ENCODE data around the gene CRY2. TPM values are rescaled to one million over a fixed set of nuclear protein-coding genes. Genes with fewer than 3 reads are reported as not detected.
A peak's percentile ranks its signal among the peaks of the same experiment; 100 is the strongest.

Gene CRY2
- total RNA-seq, 1 donor from 2014 or later: 13.5 TPM

DNA sequence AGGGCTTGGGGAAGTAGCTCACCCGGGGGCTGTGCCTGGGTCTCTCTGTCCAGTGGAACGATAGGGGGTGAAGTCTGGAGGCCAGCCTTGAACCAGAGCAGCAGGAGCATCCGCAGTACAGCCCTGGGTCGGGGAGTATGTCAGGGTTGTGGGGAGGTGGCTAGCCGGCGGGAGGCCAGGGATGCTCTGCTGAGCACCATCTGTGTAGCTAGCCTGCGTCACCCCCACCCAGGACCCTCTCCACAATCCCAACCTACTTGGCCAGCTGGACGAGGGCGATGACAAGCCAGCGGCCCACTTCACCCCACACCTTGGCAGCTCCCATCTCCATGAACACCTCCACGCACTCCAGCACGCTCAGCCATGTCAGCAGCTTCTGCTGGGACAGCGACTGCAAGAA is 68.2 kb downstream of the CRY2 start:
- DNase-seq (ENCODE audit: low read depth): no peak

DNA sequence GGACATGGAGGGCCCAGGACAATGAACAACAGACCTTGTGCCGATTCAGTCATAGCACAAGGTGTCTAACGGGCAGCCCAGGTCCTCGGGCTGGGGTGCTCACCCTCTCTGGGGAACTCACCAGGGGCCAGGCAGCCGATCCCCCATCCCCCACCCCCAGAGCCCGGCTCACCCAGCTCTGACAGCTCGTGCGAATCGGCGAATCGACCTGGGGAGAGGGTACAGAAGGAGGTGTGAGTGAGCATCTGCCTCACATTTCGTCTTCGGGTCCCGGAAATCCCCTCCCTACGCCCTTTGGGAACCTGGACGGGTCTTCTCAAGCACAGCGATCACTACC is 70.0 kb downstream of the CRY2 start:
- DNase-seq (ENCODE audit: low read depth): no peak

DNA sequence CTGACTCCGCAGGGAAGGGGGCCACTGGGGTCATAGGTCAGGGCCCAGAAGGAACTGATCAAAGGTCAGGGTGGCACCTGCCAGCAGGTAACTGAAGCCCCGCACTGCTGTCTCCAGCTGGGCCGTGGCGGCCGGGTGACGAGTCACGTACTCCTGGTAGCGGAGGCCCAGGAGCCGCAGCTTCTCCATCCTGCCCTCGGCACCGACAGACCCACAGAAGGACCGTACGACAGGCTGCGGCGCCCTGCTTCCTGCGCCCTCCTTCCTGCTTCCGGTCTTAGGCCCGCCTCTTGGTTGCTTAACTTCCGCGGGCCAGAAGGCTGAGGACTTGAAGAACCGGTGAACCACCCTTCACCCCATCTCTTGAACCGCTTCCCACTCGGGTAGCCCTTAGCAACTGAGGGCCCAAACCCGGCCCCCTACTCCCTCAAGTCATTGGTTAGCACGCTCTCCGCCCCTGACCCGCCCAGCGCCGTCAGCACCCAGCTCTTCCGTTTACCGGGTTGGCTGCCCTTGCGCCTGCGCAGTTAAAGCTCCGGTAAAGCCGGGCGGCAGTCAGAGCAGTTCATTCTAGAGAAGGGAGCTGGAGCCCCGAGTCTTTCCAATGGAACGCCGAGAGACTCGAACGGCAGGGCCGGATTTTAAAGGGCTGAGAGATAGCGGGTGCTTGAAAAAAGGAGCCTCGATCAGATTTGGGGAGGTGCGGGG is 70.5 kb downstream of the CRY2 start, which contains the start of gene PEX16:
Gene PEX16 (minus strand): TSS at position 255 of the 708 bp plus-strand sequence. CDS start 66 bp downstream, at position 189.
- peak; percentile 98 for DNase-seq (ENCODE audit: low read depth)

DNA sequence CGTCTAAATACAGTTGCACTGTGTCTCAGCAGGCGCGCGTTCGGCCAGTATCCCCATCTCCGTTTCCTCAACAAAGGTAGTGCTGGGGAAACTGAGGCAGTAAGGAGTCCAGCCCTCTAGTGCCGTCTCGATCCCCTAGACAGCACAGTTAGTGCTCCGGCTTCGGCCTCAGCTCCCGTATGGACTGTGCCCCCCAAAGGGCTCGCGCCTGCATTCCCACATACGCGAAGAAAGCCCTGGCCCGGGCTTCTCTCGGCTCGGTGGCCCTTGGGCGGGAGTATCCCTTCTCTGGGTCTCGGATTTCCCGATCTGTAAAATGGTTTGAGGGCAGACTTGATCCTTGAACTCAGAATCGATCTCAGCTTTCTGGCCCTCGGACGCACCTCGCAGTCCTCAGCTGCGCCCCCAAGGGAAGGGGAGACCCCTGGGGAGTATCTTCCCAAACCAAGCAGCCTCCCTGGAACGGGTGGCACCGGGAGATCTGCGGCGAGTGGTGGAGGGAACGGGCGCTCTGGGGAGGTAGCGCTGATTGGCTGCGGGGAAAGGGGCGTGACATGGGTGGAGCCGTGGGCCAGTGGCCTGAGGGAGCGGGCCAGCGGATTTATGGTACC is 71.2 kb downstream of the CRY2 start:
- DNase-seq (ENCODE audit: low read depth): peak; percentile 80

DNA sequence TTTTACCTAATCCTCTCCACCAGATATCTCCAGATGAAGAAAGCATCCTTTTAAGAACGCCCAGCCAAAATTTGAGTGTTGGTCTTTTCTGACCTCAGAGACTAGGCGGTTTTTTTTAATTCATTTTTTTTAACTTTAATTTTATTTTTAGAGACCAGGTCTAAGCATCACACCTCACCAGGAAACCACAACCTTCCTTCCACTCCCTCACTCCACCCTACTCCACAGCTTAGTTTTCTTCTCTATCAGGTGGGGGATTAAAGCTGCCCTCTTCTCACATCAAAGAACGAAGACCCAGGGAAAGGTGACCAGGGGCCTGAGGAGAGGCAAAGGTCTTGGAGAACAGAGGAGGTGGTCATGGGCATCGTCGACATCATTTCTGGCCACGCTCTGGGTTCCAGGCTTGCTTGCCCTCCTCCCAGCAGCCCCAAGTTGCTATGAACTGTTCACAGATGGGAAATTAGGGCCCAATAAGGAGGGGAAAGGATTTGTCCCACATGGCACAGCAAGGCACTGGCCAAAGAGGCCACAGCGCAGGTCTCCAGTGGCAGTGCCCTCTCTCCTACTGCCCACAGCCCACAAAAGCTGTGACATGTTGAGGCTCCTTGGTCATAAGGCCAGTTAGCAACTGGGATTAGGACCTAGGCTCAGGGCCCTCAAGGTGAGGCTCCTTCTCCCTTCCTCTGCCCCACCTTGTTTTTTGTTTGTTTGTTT is 71.8 kb downstream of the CRY2 start:
- DNase-seq (ENCODE audit: low read depth): no peak

DNA sequence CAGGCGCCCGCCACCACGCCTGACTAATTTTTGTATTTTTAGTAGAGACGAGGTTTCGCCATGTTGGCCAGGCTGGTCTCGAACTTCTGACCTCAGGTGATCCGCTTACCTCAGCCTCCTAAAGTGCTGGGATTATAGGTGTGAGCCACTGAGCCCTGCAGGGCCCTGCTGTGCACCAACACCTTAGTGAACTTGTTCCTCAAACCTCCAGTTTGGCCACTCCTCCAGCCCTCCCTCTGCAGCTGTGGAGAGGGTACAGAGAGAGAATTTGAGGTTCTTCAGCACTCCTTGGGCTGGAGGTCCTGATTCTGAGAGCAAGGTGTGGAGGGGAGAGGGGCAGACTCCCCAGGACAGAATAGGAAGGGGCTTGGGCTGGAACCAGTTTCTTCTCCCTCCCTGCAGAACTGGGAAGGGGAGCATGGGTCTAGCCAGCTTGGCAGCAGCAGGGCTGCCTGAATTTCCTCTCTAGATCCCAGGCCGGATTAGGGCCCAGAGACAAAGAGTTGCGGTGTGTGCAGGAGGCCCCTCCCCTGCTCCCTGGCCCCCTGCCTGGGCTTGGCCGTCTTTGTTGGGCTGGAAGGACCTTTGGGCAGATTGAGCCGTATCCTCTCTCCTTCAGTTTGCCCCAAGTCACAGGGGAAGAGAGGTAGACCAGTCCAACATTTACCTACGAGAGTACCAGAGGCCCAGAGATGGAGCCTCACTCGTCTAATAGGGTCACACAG is 72.7 kb downstream of the CRY2 start:
- no peak for DNase-seq (ENCODE audit: low read depth)

DNA sequence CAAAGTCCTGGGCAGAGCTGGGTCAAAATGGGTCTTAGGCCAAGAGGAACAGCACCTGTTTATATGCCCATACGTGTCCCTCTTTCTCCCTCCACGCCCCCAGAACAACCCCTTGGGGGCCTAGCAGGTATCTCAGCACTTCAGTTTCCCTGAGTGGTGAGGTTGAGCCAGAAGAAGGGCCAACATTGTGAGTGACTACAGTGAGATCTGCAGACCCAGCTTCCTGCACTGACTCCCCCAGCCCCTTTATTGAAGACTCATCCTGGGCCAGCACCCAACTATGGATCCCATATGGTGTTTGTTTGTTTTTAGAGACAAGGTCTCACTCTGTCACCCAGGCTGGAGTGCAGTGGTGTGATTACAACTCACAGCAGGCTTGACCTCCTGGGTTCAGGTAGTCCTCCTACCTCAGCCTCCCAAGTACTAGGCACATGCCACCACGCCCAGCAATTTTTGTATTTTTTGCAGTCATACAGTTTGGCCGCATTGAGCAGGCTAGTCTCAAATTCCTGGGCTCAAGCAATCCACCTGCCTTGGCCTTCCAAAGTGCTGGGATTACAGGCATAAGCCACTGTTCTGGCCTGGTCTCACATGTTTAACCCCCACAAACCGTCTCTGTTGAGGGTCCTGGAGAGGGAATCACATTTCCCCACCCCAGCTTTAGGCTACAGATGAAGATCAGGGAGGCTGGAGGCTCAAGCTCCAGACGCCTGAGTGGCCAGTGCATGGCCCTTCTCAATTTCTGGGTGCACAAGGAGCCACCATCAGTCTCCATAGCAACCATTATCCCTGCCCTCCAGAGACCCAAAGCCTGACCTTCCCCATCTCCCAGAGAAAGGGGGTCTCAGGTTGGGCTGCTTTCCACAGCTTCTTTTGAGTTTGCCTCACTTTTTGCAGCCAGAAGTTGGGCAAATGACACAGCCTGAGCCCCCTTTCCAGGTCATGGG is 73.5 kb downstream of the CRY2 start:
- DNase-seq (ENCODE audit: low read depth): no peak

DNA sequence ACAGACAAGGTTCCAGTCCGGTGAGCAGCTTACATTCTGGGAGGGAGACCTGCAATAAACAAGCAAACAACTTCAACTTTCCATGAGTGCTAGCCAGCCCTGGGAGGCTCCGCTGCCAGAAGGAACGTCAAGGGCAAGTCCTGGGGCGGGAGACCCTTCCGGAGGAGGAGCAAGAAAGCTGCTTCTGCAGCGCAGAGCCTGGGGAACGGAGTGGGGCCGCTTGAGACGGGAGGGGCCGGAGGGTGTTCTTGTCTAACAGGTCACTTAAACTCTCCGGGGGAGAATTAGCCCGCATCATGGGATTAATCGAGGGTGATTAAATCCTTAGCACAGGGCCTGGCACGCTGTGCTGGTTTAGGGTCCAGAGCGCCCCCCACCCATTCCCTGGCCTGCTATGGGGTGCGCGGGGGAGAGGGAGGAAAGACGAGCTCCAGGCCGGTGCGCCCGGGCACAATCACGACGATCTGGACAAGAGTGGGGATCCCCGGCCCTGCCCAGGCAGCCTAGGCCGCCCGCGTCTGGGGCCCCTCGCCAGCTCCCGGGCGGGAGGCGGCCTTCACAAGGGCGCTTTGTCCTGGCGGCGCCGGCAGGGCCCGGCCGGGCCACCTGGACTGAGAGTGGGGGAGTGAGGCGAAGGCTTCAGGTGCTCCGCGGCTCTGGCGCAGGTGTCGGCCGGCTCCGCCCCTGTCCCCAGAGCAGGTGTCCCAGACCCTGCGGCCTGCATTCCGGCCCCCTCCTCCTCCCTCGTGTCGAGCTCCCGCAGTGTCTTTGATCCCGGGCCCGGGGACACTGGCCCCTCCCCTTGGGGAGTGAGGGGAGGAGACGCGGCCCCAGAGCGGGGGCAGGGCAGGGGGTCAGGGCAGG is 74.5 kb downstream of the CRY2 start:
- DNase-seq (ENCODE audit: low read depth): no peak

DNA sequence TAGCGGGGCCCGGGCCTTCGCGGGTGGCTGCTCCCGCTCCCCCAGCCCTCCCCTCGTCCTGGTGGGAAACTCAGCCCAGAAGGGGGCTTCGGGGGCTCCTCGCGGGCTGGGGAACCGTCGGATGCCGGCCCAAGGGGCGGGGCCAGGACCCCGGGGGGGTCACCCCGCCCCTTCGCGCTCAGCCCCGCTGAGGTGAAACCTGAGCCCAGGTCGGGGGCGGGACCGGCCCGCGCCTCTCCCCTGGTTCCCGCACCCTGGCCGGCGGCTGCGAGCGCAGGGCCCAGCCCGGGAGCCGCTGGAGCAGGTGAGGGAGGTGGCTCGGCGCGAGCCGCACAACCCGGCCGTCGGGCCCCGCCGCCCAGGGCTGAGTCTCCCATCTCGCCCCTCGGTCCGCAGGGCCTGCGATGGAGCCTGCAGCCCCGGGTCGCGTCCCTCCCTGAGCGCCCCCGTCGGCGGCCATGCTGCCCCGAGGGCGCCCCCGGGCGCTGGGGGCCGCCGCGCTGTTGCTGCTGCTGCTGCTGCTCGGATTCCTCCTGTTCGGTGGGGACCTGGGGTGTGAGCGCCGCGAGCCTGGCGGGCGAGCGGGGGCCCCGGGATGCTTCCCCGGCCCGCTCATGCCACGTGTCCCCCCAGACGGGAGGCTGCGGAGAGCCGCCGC is 75.3 kb downstream of the CRY2 start, which contains the start of gene LARGE2:
Gene LARGE2 (plus strand): TSS at position 232 of the 658 bp plus-strand sequence. CDS start 227 bp downstream, at position 459.
- no peak for DNase-seq (ENCODE audit: low read depth)

DNA sequence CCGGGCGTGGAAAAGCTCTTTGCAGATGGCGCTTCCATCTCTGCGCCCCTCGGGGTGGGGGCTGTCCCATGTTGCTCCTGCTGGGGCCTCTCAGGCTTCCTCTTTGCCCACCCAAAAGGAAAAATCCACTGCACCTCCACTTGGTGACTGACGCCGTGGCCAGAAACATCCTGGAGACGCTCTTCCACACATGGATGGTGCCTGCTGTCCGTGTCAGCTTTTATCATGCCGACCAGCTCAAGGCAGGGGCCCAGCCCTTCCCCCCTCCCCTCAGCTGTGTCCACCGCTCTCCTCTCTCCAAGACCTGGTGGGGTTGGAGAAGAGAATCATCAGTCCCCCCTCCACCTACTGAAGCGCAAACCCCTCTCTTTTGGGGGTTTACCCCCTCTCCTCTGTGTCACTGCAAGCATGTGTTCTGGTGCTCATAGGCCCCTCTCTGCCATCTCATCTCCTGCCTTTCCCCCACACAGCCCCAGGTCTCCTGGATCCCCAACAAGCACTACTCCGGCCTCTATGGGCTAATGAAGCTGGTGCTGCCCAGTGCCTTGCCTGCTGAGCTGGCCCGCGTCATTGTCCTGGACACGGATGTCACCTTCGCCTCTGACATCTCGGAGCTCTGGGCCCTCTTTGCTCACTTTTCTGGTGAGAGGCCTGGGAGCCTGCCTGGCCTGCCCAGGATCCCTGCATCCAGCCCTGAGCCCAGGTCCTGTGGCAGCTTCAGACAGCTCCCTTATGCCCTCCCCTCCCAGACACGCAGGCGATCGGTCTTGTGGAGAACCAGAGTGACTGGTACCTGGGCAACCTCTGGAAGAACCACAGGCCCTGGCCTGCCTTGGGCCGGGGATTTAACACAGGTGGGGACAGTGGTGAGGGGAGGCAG is 77.0 kb downstream of the CRY2 start:
- DNase-seq (ENCODE audit: low read depth): no peak

DNA sequence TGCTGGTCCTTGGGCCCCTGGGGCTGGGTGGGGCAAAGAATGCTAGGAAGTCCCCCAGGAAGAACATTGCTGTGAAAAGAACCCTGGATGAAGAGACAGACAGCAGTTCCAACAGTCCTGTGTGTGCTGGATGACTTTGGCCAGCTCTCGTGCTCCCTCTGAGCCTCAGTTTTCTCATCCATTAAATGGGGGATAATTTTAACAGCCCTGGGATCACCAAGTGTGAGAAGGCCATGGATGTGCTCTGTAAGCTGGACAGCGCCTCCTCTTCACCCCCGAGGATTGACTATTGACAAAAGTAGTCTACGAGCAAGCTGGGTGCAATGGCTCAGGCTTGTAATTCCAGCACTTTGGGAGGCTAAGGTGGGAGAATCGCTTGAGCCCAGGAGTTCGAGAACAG is 77.7 kb downstream of the CRY2 start:
- no peak for DNase-seq (ENCODE audit: low read depth)

DNA sequence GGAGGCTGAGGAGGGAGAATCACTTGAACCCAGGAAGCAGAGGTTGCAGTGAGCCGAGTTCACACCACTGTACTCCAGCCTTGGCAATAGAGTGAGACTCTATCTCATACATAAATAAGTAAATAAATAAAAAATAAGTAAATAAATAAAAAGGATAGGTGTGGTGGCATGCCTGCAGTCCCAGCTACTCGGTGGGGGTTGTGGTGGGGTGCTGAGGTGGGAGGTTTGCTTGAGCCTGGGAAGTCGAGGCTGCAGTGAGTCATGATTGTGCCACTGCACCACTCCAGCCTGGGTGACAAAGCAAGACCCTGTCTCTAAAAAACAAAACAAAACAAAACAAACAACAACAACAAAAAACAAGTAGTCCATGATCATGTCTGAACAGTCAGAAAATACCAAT is 78.3 kb downstream of the CRY2 start:
- no peak for DNase-seq (ENCODE audit: low read depth)

DNA sequence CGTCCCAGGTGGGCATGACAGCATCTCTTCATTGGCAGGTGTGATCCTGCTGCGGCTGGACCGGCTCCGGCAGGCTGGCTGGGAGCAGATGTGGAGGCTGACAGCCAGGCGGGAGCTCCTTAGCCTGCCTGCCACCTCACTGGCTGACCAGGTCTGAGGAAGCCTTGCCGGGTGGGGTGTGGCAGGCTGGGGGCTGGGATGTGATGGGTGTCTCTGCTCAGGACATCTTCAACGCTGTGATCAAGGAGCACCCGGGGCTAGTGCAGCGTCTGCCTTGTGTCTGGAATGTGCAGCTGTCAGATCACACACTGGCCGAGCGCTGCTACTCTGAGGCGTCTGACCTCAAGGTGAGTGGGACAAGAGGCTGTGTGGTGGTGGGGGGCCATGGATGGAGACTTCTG is 78.7 kb downstream of the CRY2 start:
- DNase-seq (ENCODE audit: low read depth): no peak

DNA sequence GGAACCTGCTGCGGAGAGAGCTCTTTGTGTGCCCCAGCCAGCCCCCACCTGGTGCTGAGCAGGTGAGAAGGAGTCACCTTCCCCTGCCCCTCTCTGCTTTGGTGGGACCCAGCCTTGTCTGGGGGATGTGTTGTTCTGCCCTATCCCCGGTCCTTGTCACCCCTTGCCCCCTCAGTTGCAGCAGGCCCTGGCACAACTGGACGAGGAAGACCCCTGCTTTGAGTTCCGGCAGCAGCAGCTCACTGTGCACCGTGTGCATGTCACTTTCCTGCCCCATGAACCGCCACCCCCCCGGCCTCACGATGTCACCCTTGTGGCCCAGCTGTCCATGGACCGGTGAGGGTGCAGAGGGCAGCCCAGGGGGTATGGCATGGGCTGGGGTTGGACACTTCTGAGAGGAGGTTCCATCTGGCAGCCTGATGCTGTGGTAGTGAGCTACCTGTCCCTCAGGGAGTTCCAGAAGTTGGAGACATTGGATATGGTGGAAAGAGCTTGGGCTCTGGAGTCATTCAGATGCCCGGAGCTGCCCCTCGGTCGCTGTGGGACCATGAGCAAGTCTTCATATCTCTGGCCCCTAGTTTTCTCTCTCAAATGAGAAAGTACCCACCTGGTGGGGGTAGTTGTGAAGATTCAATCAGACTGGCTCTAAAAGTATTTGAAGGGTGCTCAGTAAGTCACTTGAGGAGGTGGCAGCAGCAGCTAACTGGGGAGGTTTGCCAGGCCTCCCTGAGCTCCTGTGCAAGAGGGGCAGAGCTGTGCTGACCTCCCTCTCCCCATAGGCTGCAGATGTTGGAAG is 79.5 kb downstream of the CRY2 start:
- no peak for DNase-seq (ENCODE audit: low read depth)

DNA sequence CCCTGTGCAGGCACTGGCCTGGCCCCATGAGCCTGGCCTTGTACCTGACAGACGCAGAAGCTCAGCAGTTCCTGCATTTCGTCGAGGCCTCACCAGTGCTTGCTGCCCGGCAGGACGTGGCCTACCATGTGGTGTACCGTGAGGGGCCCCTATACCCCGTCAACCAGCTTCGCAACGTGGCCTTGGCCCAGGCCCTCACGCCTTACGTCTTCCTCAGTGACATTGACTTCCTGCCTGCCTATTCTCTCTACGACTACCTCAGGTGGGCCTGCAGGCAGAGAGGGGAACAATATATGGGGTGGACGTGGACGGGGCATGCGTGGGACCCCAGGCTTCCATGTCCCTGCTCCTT is 80.0 kb downstream of the CRY2 start:
- DNase-seq (ENCODE audit: low read depth): no peak

DNA sequence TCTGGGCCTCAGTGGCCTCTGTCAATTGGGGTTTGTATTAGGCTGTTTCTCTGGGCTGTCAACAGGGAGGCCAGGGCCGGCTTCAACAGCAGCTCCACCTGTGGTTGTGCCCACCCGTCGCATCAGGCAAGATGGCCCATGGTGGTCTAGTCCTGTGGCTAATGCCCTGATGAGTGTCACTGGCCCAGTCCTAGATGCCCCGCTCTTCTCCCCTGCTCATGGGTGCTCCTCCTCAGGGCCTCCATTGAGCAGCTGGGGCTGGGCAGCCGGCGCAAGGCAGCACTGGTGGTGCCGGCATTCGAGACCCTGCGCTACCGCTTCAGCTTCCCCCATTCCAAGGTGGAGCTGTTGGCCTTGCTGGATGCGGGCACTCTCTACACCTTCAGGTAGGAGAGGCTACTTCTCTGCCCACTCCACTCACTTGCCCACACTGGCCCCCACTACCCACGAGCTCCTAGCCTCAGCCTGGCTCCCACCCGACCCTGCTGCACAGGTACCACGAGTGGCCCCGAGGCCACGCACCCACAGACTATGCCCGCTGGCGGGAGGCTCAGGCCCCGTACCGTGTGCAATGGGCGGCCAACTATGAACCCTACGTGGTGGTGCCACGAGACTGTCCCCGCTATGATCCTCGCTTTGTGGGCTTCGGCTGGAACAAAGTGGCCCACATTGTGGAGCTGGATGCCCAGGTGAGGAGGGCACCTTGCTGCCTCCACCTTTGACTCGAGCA is 80.6 kb downstream of the CRY2 start:
- no peak for DNase-seq (ENCODE audit: low read depth)

Data from myocyte (in vitro differentiated cells).